Tibial artery (tissue), 4 donors: ENCODE results near the gene PECR.

Source experiments
- DNase-seq, 2 donors: peaks; one replicate each; pipeline ENCODE4 v3.0.0-alpha.2; 2019
- H3K27ac ChIP-seq, 2 donors: fragments of 200-600 bp; sonication (generic) in 1 of 2; 1 replicate in 1 of 2; 2 replicates in 1 of 2; pipeline ENCODE4 v1.5.1; 2018 to 2019; ENCODE audit warnings: mild to moderate bottlenecking in 1 of 2
- H3K27me3 ChIP-seq, 2 donors: fragments of 200-600 bp; sonication (generic) in 1 of 2; one replicate each; pipeline versions ENCODE4 v1.5.1 to v1.6.0; 2016 to 2019
- H3K36me3 ChIP-seq, 3 donors: fragments of 200-600 bp; sonication (generic) in 2 of 3; one replicate each; pipeline ENCODE4 v1.5.1; 2016 to 2019; ENCODE audit warnings: mild to moderate bottlenecking in 2 of 3
- H3K4me1 ChIP-seq, 4 donors: fragments of 200-600 bp; sonication (generic) in 2 of 4; 1 replicate in 3 of 4; 2 replicates in 1 of 4; pipeline ENCODE4 v1.5.1; 2016 to 2019
- H3K4me3 ChIP-seq, 2 donors: fragments of 200-600 bp; sonication (generic) in 1 of 2; 1 replicate in 1 of 2; 2 replicates in 1 of 2; pipeline ENCODE4 v1.5.1; 2018 to 2019; ENCODE audit warnings: mild to moderate bottlenecking in 2 of 2
- H3K9me3 ChIP-seq, 3 donors: fragments of 200-600 bp; sonication (generic) in 1 of 3; one replicate each; pipeline ENCODE4 v1.5.1; 2016 to 2019
- intact Hi-C: fragments of 100-400 bp; cut with DNase I; formaldehyde crosslinking; loops from one replicate; pipeline ENCODE4 v1.15.0; 2023; ENCODE audit warnings: low total_unique reads
- TF ChIP-seq, protein P1 (sequence below), 2 experiments: fragments of 200-600 bp in 1 of 2; fragments of 450-650 bp in 1 of 2; IDR thresholded peaks; one replicate each; pipeline ENCODE4 v1.5.1; 2017 to 2019; ENCODE audit warnings: antibody characterized with exemption in 2 of 2, mild to moderate bottlenecking in 1 of 2, moderate library complexity in 1 of 2

Gene PECR

DNA sequence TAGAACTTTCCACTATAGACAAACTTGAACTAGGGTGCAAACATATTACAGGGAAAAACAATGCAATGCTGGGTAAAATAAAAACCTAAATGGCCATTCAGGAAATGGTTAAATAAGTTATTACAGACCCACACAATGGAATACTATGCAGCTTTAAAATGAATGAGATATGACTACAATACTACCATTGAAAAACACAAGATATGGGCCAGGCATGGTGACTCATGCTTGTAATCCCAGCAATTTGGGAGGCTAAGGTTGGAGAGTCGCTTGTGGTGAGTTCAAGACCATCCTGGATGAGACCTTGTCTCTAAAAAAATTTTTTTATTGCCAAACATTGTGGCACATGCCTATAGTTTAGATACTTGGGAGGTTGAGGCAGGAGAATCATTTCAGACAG, 6.8 kb downstream of the PECR start:
- Histone ChIP-seq H3K4me1 (no peaks in the 10 kb centered on the region), H3K27me3 (no peaks in the 10 kb centered on the region), H3K9me3 (no peaks in the 10 kb centered on the region), H3K36me3 (no peaks in the 10 kb centered on the region), H3K27ac (no peak overlapping the region), H3K4me3 (no peak overlapping the region)
- intact Hi-C loops: no loop called here
- TF ChIP-seq, protein P1, sequence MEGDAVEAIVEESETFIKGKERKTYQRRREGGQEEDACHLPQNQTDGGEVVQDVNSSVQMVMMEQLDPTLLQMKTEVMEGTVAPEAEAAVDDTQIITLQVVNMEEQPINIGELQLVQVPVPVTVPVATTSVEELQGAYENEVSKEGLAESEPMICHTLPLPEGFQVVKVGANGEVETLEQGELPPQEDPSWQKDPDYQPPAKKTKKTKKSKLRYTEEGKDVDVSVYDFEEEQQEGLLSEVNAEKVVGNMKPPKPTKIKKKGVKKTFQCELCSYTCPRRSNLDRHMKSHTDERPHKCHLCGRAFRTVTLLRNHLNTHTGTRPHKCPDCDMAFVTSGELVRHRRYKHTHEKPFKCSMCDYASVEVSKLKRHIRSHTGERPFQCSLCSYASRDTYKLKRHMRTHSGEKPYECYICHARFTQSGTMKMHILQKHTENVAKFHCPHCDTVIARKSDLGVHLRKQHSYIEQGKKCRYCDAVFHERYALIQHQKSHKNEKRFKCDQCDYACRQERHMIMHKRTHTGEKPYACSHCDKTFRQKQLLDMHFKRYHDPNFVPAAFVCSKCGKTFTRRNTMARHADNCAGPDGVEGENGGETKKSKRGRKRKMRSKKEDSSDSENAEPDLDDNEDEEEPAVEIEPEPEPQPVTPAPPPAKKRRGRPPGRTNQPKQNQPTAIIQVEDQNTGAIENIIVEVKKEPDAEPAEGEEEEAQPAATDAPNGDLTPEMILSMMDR (IDR thresholded peaks at IDR 0.05): no peak
- DNase-seq: no peak

DNA sequence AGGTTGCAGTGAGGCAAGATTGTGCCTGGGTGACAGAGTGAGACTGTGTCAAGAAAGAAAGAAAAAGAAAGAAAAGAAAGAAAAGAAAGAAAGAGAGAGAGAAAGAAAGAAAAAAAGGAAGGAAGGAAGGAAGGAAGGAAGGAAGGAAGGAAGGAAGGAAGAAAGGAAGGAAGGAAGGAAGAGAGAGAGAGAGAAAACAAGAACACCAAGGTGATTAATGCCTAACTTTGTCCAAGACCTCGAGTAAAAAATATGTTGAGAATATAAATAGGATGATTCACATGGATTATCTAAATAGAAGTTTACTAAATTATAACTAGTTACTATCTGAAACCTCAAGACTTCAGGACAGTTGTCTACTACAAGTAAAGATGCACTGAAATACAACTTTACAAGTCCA, 7.2 kb downstream of the PECR start:
- H3K27me3 ChIP-seq: no peaks in the 10 kb centered on the region
- no peak for DNase-seq
- H3K4me1 ChIP-seq: no peaks in the 10 kb centered on the region
- no peak overlapping the region for H3K4me3 ChIP-seq
- intact Hi-C loops: no loop called here
- no peak overlapping the region for H3K27ac ChIP-seq
- TF ChIP-seq, protein P1 (IDR thresholded peaks at IDR 0.05): no peak
- H3K9me3 ChIP-seq: no peaks in the 10 kb centered on the region
- no peaks in the 10 kb centered on the region for H3K36me3 ChIP-seq

DNA sequence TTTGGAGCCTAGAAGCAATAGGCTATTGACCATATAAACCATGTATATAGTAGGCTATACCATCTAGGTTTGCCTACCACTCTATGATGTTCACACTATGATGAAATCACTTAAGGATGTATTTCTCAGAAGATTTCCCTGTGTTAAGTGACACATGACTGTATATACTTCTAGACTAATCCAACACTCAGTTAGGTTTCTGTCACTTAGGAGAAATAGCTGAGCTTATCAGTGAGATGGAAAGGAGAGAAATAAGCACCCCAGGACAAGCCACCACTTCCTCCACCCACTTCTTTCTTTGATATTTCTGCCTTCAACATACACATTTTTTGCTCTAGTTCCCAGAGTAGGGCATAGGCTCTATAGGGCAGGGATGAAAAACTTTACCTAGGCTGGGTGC, 7.8 kb downstream of the PECR start:
- Histone ChIP-seq H3K36me3 (no peaks in the 10 kb centered on the region), H3K27ac (no peak overlapping the region), H3K9me3 (no peaks in the 10 kb centered on the region), H3K4me3 (no peak overlapping the region), H3K4me1 (no peaks in the 10 kb centered on the region), H3K27me3 (no peaks in the 10 kb centered on the region)
- TF ChIP-seq, protein P1 (IDR thresholded peaks at IDR 0.05): no peak
- no peak for DNase-seq
- intact Hi-C loops: no loop called here

DNA sequence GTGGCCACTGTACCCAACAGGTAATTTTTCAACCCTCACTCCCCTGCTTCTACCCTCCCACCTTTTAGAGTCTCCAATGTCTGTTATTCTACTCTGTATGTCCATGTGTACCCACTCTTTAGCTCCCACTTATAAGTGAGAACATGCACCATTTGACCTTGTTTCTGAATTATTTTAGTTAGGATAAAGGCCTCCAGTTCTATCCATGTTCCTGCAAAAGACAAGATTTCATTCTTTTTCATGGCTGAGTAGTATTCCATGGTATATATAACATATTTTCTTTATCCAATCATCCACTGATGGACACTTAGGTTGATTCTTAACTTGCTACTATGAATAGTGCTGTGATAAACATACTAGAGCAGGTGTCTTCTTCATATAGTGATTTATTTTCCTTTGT, 9.1 kb downstream of the PECR start:
- no peaks in the 10 kb centered on the region for H3K36me3 ChIP-seq
- H3K27me3 ChIP-seq: no peaks in the 10 kb centered on the region
- H3K27ac ChIP-seq: no peak overlapping the region
- DNase-seq: no peak
- TF ChIP-seq, protein P1 (IDR thresholded peaks at IDR 0.05): no peak
- no peaks in the 10 kb centered on the region for H3K9me3 ChIP-seq
- H3K4me1 ChIP-seq: no peaks in the 10 kb centered on the region
- intact Hi-C loops: no loop called here
- no peak overlapping the region for H3K4me3 ChIP-seq

DNA sequence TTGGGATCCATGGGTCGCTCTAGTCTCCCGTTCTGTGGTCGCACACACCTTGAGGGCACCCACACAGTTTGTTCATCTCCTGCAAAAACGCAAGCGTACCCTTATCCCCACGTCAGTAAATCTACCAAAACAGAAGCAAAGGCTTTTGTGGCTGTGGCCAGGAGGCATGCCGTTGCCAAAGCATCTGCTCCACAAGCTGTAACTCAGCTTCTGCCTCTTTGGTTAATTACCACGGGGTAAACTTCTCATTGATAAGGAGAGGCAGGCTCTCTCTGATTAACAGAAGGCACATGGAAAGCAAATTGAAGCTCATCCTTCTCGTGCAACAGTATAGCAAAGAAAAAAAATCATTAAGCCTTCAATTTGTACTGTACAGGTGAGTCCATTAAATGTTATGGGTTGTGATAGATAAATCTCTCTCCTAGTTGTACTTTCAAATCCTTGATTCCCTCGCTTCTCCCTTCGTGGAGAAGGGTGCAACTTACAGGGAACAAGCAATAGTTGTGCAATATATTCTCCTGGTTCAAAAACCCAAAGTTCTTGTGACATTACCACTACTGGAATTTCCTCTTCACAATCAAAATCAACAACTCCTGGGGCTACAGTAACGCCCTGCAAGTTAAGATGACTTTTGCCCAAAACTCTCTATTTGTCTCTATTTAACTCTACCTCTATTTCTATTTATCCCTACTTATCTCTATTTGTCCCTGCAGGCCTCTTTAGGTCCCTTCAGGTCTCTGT, 10.3 kb downstream of the PECR start:
- no peaks in the 10 kb centered on the region for H3K36me3 ChIP-seq
- no peak for DNase-seq
- H3K9me3 ChIP-seq: no peaks in the 10 kb centered on the region
- no peak overlapping the region for H3K4me3 ChIP-seq
- TF ChIP-seq, protein P1 (IDR thresholded peaks at IDR 0.05): no peak
- intact Hi-C loops: no loop called here
- H3K27ac ChIP-seq: no peak overlapping the region
- no peaks in the 10 kb centered on the region for H3K27me3 ChIP-seq
- H3K4me1 ChIP-seq: no peaks in the 10 kb centered on the region

DNA sequence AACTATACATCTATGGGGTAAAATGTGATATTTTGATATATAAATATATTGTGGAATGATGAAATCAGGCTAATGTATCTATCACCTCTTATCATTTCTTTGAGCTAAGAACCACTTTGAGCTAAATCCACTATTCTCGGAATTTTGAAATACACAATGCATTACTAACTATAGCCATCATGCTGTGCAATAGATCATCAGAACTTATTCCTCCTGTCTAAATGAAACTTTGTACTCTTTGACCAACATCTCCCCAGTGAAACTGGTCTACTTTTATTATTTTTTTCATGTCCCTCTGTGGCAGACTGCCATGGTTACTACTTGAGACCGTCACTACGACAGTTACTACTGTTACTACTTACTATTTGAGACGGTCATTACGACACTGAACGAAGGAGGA, 11.4 kb downstream of the PECR start:
- TF ChIP-seq, protein P1 (IDR thresholded peaks at IDR 0.05): no peak
- Histone ChIP-seq H3K36me3 (peaks cover 0 to 9% (median 0%) of the 10 kb centered on the region in 3 donors), H3K4me1 (no peaks in the 10 kb centered on the region), H3K4me3 (no peak overlapping the region), H3K9me3 (no peaks in the 10 kb centered on the region), H3K27ac (no peak overlapping the region), H3K27me3 (no peaks in the 10 kb centered on the region)
- no peak for DNase-seq
- intact Hi-C loops: no loop called here
